Activated CD8-positive, alpha-beta T cell treated with anti-CD3 and anti-CD28 coated beads, Interleukin-2, amount 10 ng/mL, durations not matched to agents 7 days and 5 days (primary cell): ENCODE measurements around the gene PRKCZ. TPM values are rescaled to one million over a fixed set of nuclear protein-coding genes. Genes with fewer than 3 reads are reported as not detected.
A peak's percentile ranks its signal among the peaks of the same experiment; 100 is the strongest.

Source experiments
- ATAC-seq: fragments of 150-1000 bp; cut with Tn5 transposase; one replicate; pipeline ENCODE4 v1.10.0; 2021; ENCODE audit warnings: moderate library complexity
- CTCF ChIA-PET: fragments of 350-600 bp; sonication (Branson Sonifier 250); formaldehyde crosslinking; loops from one replicate; lab custom pipeline; 2021; ENCODE audit warnings: antibody characterized with exemption; lab: Charles Lee
- POLR2A ChIA-PET: fragments of 350-600 bp; sonication (Branson Sonifier 250); formaldehyde crosslinking; loops from one replicate; lab custom pipeline; 2021; ENCODE audit warnings: antibody characterized with exemption; lab: Charles Lee
- DNase-seq: peaks from one replicate; pipeline ENCODE4 v3.0.0-alpha.2; 2020
- H3K27ac Mint-ChIP-seq: one replicate; pipeline ENCODE4 v1.8.0; 2021; ENCODE audit warnings: mild to moderate bottlenecking, mixed read lengths
- H3K27me3 Mint-ChIP-seq: one replicate; pipeline ENCODE4 v1.8.0; 2021; ENCODE audit warnings: low read depth, mixed read lengths
- H3K36me3 Mint-ChIP-seq: one replicate; pipeline ENCODE4 v1.8.0; 2021; ENCODE audit warnings: low read depth, mixed read lengths
- H3K4me1 Mint-ChIP-seq: one replicate; pipeline ENCODE4 v1.8.0; 2021; ENCODE audit warnings: low read depth, mixed read lengths
- H3K4me3 Mint-ChIP-seq: one replicate; pipeline ENCODE4 v1.8.0; 2021; ENCODE audit warnings: mild to moderate bottlenecking, mixed read lengths
- H3K9me3 Mint-ChIP-seq: one replicate; pipeline ENCODE4 v1.8.0; 2022; ENCODE audit warnings: mixed read lengths; ENCODE audit not compliant: insufficient read depth
- total RNA-seq, 2 experiments: library from RNA; stranded (reverse); gene quantifications; one replicate each; pipeline ENCODE4 v1.2.3, GENCODE V29; 2021

The PRKCZ gene
- total RNA-seq, 2 experiments from 2014 or later, result 11.4 to 12.9 TPM

DNA sequence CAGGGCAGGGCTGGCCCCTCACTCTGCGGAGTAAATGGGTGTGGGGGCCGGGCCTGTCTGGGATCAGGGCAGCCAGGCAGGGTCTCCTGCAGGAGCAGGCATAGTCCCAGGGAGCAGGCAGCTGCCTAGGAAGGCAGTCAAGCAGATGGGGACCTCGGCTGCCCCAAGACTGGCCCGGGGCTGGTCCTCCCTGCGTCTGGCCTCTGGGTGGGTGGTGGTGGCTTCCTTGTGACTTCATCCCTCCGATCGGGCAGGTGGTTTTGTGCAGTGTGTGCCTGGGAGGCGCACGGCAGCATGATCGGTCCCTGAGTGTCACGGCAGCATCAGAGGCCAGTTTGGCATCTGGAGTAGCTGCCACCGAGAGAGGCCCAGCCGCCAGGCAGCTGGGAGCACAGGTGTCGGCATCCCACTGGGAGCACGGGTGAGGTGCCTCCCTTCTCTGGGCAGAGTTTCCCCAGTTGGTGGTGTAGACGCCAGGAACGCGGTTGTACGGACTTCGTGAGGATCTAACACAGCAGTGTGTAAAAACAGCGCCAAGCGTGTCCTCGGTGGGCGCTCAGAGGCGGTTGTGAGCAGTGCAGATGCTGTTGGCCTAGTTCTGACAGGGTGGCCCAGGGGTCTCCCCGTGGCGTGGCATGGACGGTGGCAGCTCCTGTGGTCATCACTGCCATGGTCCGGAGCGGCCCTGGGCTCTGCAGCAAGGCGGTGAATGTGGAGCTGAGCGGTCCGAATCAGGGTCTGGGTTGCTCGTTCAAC, 45.9 kb downstream of the PRKCZ start:
- Mint-ChIP-seq H3K9me3 (no peaks in the 10 kb centered on the region), H3K4me3 (no peak overlapping the region), H3K27ac (no peak overlapping the region), H3K27me3 (no peaks in the 10 kb centered on the region), H3K4me1 (peaks cover 2% of the 10 kb centered on the region), H3K36me3 (no peaks in the 10 kb centered on the region)
- POLR2A ChIA-PET, result no interaction called here
- CTCF ChIA-PET, result no interaction called here
- DNase-seq, result no peak
- no peak for ATAC-seq

DNA sequence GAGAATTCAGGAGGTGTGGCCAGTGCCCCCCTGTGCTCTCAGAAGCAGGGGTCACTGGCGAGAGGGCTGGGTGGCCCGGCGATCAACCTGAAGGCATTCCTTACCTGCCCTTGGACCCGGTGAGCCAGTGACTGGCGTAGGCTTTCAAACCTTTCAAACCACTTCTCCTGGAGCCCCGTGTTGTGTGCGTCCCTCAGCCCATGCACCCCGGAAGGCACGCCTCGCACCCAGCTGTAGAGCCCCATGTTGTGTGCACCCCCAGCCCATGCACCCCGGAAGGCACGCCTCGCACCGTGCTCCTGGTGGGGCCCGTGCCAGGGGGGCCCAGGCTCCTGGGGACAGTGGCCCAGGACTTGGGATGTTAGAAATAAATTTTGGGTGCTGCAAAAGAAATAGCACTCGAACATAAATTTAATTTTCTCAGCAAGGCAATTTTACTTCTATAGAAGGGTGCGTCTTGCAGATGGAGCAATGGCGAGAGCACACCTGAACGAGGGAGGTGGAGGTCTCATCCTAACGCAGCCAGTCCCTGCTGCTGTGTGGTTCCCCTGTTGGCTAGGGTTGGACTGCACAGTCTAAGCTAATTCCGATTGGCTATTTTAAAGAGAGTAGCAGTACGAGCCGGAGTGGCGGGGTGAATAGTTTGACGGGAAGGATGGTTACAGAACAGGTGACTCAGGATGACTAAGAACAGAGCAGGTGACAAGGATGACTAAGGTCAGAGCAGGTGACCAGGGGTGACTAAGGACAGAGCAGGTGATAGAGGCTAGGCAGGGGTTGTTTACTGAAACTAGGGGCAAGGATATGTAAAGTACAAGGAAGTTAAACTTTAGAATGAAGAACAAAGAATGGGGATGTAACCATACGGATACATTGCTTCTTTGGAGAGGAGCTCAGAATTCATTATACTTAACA, 47.4 kb downstream of the PRKCZ start:
- no peak overlapping the region for H3K4me3 Mint-ChIP-seq
- ChIA-PET CTCF (no interaction called here), POLR2A (no interaction called here)
- H3K4me1 Mint-ChIP-seq, result no peaks in the 10 kb centered on the region
- ATAC-seq (no peak), DNase-seq (no peak)
- no peaks in the 10 kb centered on the region for H3K27me3 Mint-ChIP-seq
- H3K27ac Mint-ChIP-seq, result no peak overlapping the region
- H3K36me3 Mint-ChIP-seq, result no peaks in the 10 kb centered on the region
- H3K9me3 Mint-ChIP-seq, result no peaks in the 10 kb centered on the region

DNA sequence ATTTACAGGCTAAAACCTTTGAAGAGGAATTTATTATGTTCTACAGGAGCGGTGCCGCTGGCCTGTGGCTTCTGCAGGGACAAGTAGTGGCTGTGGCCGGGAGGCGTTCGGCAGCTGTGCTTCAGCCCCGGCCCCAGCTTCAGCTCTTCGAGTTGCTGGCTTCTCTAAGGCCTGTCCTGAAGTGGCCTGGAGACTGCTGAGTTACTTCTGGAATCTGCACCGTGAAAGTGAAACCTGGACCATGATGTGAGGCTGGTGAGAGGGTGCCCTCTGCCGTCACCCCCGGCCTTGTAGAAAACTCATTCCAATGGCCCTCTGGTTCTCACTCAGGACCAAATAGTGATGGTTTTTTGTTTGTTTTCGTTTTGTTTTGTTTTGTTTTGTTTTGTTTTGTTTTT, 48.1 kb downstream of the PRKCZ start:
- ATAC-seq, result no peak
- no peak for DNase-seq
- H3K4me3 Mint-ChIP-seq, result no peak overlapping the region
- ChIA-PET CTCF (no interaction called here), POLR2A (no interaction called here)
- H3K36me3 Mint-ChIP-seq, result no peaks in the 10 kb centered on the region
- no peak overlapping the region for H3K27ac Mint-ChIP-seq
- no peaks in the 10 kb centered on the region for H3K9me3 Mint-ChIP-seq
- H3K4me1 Mint-ChIP-seq, result no peaks in the 10 kb centered on the region
- no peaks in the 10 kb centered on the region for H3K27me3 Mint-ChIP-seq

DNA sequence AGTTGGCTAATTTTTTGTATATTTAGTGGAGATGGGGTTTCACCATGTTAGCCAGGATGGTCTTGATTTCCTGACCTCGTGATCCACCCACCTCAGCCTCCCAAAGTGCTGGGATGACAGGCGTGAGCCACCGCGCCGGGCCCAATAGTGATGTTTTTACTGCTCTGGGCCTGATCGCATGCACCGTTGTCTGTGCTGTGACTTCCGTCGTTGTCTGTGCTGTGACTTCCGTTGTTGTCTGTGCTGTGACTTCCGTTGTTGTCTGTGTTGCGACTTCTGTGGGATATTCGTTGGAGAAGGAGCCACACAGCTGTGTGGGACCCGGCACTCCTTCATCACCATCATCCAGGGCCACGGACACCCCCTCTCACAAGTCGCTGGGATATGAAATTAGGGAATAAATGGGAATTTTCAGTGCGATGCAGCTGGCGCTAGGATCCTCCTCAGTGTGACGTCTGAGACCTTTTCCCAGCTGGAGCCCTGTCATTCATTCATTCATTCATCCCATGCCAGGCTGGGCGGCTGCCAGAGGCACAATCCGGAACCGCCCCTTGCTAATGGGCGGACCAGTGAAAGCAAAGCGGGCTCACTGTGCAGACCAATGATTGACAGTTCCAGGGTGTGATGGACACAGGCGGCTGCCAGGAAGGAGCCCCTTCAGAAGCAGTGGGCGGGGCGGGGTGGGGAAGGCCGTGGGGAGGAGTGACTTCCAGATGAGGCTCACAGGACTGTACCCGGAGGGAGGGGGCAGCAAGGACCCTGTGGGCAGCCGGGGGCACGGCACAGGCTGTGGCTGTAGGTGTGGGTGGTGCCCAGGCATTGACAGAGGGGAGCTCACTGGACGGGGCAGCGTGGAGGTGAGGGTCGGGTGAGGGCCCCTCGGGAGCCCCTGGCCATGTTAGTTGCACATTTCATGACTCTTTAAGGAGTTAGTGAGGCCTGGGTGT, 48.9 kb downstream of the PRKCZ start:
- H3K4me3 Mint-ChIP-seq, result no peak overlapping the region
- ATAC-seq (no peak), DNase-seq (no peak)
- no peaks in the 10 kb centered on the region for H3K36me3 Mint-ChIP-seq
- H3K27ac Mint-ChIP-seq, result no peak overlapping the region
- ChIA-PET CTCF (no interaction called here), POLR2A (no interaction called here)
- H3K27me3 Mint-ChIP-seq, result no peaks in the 10 kb centered on the region
- no peaks in the 10 kb centered on the region for H3K4me1 Mint-ChIP-seq
- H3K9me3 Mint-ChIP-seq, result no peaks in the 10 kb centered on the region

DNA sequence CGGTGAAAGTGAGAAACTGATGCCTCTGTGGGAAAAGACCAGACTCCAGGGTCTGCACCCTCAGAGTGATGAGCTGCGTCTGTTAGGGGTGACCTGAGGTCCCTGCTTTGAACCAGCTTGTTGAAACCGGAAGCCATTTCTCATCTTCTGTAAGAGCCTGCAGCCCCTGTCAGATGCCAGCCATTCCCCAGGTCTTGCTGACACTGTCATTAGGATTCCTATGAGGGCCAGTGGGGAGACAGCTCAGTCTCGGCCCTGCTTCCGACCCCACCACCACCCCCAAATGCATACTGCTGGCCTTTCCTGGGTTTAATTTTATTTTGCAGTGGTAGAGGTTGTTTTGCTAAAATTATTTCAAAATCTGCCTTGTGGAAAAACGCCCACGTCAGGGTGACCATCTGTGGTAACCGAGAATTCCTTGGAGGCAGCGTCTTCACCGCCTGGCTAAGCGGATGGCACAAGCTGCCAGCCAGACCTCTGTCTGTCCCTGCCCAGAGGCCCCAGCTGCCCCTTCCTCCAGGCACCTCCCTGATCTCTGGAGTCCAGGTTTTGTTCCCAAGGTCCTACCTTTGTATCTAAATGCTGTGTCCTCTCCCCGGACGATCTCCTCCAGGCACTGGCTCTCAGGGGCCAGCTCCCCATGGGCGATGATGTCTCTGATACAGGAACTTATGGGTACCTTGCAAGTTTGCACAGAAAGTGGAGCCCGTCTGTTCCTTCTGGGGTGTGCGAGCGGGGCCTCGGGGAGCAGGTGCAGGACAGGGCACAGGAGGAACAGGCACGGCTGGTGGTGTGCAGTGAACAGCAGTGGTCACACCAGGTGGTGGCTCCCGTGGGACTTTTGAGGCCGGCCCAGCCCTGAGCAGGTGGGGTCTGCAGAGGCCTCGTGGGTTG, 49.9 kb downstream of the PRKCZ start:
- DNase-seq, result no peak
- no peak for ATAC-seq
- no peak overlapping the region for H3K4me3 Mint-ChIP-seq
- no peaks in the 10 kb centered on the region for H3K36me3 Mint-ChIP-seq
- ChIA-PET CTCF (no interaction called here), POLR2A (no interaction called here)
- H3K4me1 Mint-ChIP-seq, result no peaks in the 10 kb centered on the region
- no peak overlapping the region for H3K27ac Mint-ChIP-seq
- no peaks in the 10 kb centered on the region for H3K27me3 Mint-ChIP-seq
- H3K9me3 Mint-ChIP-seq, result no peaks in the 10 kb centered on the region

DNA sequence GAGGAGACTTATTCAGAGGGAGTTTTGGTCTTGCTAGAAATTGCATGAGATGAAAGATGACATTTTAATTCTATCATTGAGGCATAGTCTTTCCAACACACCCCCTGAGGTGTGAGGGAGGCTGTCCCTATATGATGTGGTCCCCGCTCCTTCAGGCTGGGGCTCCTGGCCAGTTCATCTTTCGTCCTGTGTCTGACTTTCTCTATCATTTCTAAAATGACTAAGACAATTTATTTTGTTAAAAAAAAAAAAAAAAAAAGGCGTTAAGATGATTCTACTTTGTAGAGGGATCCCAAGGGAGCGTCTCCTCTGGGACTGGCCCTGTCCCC, 50.5 kb downstream of the PRKCZ start:
- Mint-ChIP-seq H3K4me3 (no peak overlapping the region), H3K36me3 (no peaks in the 10 kb centered on the region), H3K27me3 (no peaks in the 10 kb centered on the region), H3K4me1 (no peaks in the 10 kb centered on the region), H3K9me3 (no peaks in the 10 kb centered on the region), H3K27ac (no peak overlapping the region)
- ChIA-PET CTCF (no interaction called here), POLR2A (no interaction called here)
- ATAC-seq, result no peak
- no peak for DNase-seq

DNA sequence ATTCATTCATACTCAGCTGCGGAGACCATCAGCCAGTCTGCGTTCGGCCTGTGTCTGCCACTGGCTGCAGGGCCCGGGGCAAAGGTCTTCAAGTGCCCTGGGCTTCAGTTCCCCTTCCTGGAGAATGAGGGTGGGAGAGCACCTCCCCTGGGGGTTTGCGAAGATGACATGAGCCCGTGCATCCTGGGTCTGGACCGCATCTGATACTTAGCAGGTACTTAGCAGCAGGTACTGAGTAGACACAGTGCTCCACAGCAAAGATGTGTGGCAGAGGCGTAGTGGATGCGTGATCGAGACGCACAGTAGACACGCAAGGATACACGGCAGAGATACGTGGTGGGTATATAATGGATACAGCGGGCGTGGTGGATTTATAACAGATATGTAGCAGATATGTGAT, 51.3 kb downstream of the PRKCZ start:
- DNase-seq (no peak), ATAC-seq (no peak)
- CTCF ChIA-PET, result no interaction called here
- H3K9me3 Mint-ChIP-seq, result no peaks in the 10 kb centered on the region
- no peaks in the 10 kb centered on the region for H3K27me3 Mint-ChIP-seq
- H3K27ac Mint-ChIP-seq, result no peak overlapping the region
- H3K36me3 Mint-ChIP-seq, result no peaks in the 10 kb centered on the region
- POLR2A ChIA-PET, result no interaction called here
- no peak overlapping the region for H3K4me3 Mint-ChIP-seq
- no peaks in the 10 kb centered on the region for H3K4me1 Mint-ChIP-seq

DNA sequence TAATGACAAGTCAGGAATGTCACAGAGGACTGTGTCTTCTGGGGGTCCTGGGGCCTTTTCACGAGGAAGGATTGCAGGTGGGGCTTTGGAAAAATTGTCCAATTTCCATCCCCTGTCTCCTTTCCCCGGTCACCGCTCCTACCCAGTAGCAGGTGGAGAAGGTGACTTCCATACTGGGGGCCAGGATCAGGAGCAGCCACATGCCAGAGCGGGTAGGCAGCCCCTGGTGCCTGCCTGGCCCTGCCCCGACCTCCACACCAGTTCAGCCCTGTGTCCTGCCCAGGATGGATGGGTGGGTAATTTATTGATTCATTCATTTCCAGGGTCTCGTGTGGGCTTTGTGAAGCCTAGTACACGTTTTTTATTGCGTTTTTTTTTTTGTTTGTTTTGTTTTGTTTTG, 51.7 kb downstream of the PRKCZ start:
- Mint-ChIP-seq H3K36me3 (no peaks in the 10 kb centered on the region), H3K4me3 (no peak overlapping the region), H3K27ac (no peak overlapping the region), H3K27me3 (no peaks in the 10 kb centered on the region), H3K9me3 (no peaks in the 10 kb centered on the region), H3K4me1 (no peaks in the 10 kb centered on the region)
- ChIA-PET CTCF (no interaction called here), POLR2A (no interaction called here)
- DNase-seq (no peak), ATAC-seq (no peak)

DNA sequence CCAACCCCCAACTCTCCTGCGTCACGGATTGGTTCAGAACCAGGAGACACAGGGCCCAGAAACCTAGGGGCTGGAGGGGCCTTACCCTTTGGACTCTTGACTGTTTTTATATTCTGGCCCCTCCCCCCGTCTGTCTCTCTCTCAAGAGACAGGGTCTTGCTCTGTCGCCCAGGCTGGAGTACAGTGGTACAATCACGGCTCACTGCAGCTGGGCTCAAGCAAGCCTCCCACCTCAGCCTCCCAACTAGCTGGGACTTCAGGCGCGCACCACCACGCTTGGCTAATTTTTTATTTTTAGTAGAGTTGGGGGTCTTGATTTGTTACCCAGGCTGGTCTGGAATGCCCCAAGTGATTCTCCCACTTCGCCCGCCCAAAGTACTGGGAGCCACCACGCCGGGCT, 52.5 kb downstream of the PRKCZ start:
- ChIA-PET CTCF (no interaction called here), POLR2A (no interaction called here)
- no peak for ATAC-seq
- H3K36me3 Mint-ChIP-seq, result no peaks in the 10 kb centered on the region
- H3K4me3 Mint-ChIP-seq, result no peak overlapping the region
- no peak overlapping the region for H3K27ac Mint-ChIP-seq
- no peaks in the 10 kb centered on the region for H3K27me3 Mint-ChIP-seq
- DNase-seq, result no peak
- H3K4me1 Mint-ChIP-seq, result no peaks in the 10 kb centered on the region
- H3K9me3 Mint-ChIP-seq, result no peaks in the 10 kb centered on the region

DNA sequence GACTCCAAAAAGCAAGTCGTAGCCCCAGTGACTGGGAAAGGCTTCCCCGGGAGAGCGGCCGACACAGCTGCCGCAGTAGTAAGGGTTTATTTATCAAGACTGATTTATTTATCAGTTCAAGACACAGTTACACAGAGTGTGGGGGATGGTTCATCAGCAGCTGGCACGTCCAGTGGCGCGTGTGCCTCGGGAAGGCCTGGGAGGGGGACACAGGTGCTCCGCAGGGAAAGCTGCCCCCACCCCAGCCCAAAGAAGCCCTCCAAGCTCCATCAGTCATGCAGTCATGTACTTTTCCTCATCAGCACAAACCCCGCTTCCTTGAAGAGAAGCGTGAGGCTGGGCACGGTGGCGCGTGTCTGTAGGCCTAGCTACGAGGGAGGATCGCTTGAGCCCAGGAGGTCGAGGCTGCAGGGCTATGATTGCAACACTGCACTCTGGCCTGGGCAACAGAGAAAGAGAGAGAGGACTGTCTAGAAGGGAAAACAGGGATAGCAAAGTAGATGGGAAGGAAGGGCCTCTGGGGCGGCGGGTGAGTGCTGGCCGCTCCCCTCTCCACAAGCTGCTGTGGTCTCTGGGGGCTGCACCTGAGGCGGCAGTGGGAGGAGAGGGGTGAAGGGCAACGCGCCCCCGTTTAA, 53.2 kb downstream of the PRKCZ start:
- Mint-ChIP-seq H3K27ac (peak overlapping the region; percentile 57), H3K9me3 (no peaks in the 10 kb centered on the region), H3K4me1 (no peaks in the 10 kb centered on the region), H3K27me3 (no peaks in the 10 kb centered on the region), H3K4me3 (no peak overlapping the region), H3K36me3 (no peaks in the 10 kb centered on the region)
- CTCF ChIA-PET, result no interaction called here
- POLR2A ChIA-PET, result no interaction called here
- ATAC-seq, result no peak
- DNase-seq, result no peak
